HG03045 (cell line): ENCODE measurements around the gene ADAMTSL3.

ENCODE experiments used
- ATAC-seq: cut with Tn5 transposase; IDR thresholded peaks from one replicate; pipeline ENCODE4 v1.9.1; 2021; ENCODE audit warnings: mild to moderate bottlenecking, moderate library complexity; ENCODE audit not compliant: unreplicated experiment

ADAMTSL3 gene

GRCh38 chr15:83813682-83814081 lies 159.8 kb downstream of the ADAMTSL3 start:
- no peak for ATAC-seq

- ATAC-seq, result no peak
These were observed 161.6 kb downstream of the ADAMTSL3 start for GRCh38 chr15:83815506-83815905.

GRCh38 chr15:83816124-83816883 lies 162.4 kb downstream of the ADAMTSL3 start:
- no peak for ATAC-seq

- ATAC-seq, result no peak
These were observed 164.7 kb downstream of the ADAMTSL3 start for GRCh38 chr15:83818591-83818990.

GRCh38 chr15:83830381-83830780 lies 176.5 kb downstream of the ADAMTSL3 start:
- no peak for ATAC-seq

- no peak for ATAC-seq
These were observed 179.6 kb downstream of the ADAMTSL3 start for GRCh38 chr15:83833569-83833968.

GRCh38 chr15:83835479-83835878 lies 181.6 kb downstream of the ADAMTSL3 start:
- no peak for ATAC-seq

- no peak for ATAC-seq
These were observed 184.1 kb downstream of the ADAMTSL3 start for GRCh38 chr15:83837945-83838571.

- ATAC-seq, result no peak
These were observed 184.8 kb downstream of the ADAMTSL3 start for GRCh38 chr15:83838763-83839162.

GRCh38 chr15:83842281-83842680 lies 188.4 kb downstream of the ADAMTSL3 start:
- no peak for ATAC-seq

GRCh38 chr15:83843471-83843871 lies 189.5 kb downstream of the ADAMTSL3 start:
- ATAC-seq, result no peak

- no peak for ATAC-seq
These were observed 190.8 kb downstream of the ADAMTSL3 start for GRCh38 chr15:83844742-83845141.

- no peak for ATAC-seq
These were observed 191.3 kb downstream of the ADAMTSL3 start for GRCh38 chr15:83845230-83845629.

- no peak for ATAC-seq
These were observed 192.9 kb downstream of the ADAMTSL3 start for GRCh38 chr15:83846847-83847246.

GRCh38 chr15:83848315-83849050 lies 194.6 kb downstream of the ADAMTSL3 start:
- ATAC-seq, result no peak

- no peak for ATAC-seq
These were observed 196.1 kb downstream of the ADAMTSL3 start for GRCh38 chr15:83850015-83850414.

- ATAC-seq, result no peak
These were observed 196.8 kb downstream of the ADAMTSL3 start for GRCh38 chr15:83850501-83851245.

- ATAC-seq, result no peak
These were observed 199.3 kb downstream of the ADAMTSL3 start for GRCh38 chr15:83853232-83853631.

- no peak for ATAC-seq
These were observed 200.4 kb downstream of the ADAMTSL3 start for GRCh38 chr15:83854321-83854720.

GRCh38 chr15:83854950-83855707 lies 201.2 kb downstream of the ADAMTSL3 start:
- no peak for ATAC-seq
